Measurements from ENCODE around the gene ANKFN1. TPM values are rescaled to one million over a fixed set of nuclear protein-coding genes. Genes with fewer than 3 reads are reported as not detected.

The ANKFN1 gene
- total RNA-seq, 2 donors from 2014 or later, result 1.7 to 4.4 TPM

DNA sequence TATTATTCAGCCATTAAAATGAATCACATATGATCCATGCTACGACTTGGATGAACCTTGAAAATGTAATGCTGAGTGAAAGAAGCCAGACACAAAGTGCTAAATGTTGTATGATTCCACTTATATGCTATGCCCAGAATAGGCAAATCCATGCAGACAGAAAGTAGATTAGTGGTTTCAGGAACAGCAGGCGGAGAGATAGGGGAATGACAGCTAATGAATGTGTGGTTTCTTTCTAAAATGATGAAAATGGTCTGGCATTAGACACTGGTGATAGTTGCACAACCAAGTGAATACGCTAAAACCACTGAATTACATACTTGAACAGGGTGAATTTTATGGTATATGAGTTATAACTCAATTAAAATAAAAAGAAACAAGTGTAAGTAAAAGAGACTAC is 318.4 kb downstream of the ANKFN1 start:
- intact Hi-C loops (cut with DNase I), result no loop called here
- DNase-seq (ENCODE audit: low spot score), result no peak

DNA sequence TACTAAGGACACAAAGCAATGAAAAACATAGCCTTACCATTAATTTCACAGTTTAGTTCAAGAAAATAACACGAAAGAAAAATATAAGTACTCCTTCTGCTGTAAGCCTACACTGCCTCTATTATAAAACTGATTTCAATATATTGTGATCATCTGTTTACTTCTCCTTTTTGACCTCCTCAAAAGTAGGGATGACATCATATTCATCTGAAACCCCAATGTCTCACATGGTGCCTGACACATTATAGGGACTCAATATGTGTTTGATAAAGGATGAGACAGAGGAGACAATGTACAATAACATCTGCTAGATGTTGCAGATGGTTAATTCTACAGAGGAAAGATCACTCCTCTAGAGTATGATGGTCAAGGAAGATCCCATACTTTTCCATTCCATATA is 321.8 kb downstream of the ANKFN1 start:
- intact Hi-C loops (cut with DNase I), result no loop called here
- DNase-seq (ENCODE audit: low spot score), result no peak

DNA sequence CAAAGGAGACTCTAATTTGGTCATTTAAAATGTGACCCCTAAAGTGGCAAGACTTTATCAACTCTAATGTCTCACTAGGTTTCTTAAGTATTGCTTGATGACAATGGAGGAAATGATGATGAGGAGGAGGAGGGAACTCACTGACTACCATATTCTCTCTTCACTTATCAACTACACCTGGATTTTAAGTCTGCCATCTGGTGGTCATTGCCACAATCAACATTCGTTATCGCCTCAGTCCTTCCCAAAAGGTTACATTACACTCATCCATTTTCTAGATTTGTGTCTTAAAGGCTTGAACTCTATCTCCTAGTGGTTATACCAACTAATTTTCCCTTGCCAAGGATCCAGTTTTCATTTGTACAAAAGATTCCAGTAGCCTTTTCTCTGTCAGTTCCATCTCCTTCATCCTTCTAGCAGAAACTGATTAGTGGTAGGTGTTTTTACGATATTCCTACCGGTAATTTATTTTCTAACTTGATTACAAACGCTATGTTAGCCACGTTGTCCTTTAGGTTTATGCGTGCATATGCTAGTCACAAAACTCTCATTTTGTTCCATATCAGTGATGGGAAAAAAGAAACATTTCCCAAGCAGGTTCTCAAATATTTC is 325.7 kb downstream of the ANKFN1 start:
- intact Hi-C loops (cut with DNase I), result no loop called here

DNA sequence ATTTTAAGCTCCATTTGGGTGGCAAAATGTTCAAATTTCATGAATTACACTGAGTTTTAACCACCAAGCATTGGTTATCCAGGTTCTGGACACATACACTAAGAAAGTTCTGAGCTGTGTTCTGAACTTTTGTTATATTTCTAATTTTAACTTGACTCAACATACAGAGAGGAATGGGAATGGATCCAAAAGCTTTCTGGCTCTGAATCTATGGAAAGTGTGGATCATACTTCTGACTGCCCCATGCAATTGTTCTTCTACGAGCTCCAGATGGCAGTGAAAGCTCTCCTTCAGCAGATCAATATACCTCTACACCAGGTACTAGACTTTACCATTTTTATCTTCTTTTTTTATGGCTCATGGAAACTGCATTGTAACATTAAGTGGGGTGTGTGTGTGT is 327.2 kb downstream of the ANKFN1 start:
- intact Hi-C loops (cut with DNase I), result no loop called here
- DNase-seq (ENCODE audit: low spot score), result no peak

More for the DNA sequence above, 325.7 kb downstream of the ANKFN1 start:
- no peak for DNase-seq (ENCODE audit: low spot score)

DNA sequence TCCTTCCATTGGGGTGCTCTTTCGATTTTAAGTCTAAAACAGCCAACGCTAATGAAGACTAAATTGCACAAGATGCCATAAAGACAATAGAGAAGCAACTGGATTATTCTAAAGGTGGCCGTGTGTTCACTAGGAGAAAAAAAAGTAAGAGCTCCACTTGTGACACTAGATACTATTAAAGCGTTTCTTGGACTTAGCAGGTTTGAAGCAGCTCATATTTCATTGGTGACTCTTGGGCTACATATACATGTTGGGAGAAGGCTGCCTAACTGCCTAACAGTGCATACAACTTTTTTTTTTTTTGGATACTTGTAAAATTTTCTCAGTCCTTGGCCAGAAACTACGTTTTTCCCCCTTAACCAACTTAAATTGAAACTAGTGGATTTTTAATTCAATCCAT is 328.4 kb downstream of the ANKFN1 start:
- DNase-seq (ENCODE audit: low spot score), result no peak
- intact Hi-C loops (cut with DNase I), result no loop called here

DNA sequence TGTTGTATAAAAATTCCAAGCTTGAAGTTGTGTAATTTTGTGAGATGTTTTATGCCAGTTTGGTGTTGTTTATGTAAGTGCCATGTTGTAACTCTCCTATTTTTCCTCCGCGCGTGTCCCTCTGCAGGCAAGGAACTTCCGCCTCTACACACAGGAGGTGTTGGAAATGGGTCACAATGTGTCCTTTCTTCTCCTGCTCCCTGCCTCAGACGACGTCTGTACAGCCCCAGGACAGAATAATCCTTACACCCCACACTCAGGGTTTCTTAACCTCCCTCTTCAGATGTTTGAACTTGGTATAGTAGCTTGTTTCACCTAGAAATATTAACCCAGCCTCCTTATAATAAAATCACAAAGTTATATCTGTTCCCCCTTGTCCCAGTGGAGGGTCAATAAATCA is 329.0 kb downstream of the ANKFN1 start:
- intact Hi-C loops (cut with DNase I), result no loop called here
- DNase-seq (ENCODE audit: low spot score), result no peak

DNA sequence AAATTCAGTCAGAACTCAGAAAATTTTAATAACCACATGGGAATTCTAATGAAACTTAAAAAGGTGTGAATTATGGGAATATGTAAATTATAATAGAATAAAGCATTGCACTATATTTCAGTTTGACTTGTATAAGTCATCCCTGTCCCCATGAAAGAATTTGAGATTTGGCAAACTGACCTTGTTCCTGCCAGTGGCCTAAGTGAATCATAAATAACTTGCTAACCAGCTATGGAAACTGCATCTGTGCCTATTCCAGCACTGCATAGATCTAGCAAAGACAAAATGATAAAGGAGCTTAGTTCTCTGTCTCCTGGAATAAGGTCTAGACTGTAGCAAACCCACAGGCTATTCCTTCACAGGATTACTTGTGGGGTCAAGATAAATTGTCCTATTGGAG is 333.5 kb downstream of the ANKFN1 start:
- intact Hi-C loops (cut with DNase I), result no loop called here
- DNase-seq (ENCODE audit: low spot score), result no peak

DNA sequence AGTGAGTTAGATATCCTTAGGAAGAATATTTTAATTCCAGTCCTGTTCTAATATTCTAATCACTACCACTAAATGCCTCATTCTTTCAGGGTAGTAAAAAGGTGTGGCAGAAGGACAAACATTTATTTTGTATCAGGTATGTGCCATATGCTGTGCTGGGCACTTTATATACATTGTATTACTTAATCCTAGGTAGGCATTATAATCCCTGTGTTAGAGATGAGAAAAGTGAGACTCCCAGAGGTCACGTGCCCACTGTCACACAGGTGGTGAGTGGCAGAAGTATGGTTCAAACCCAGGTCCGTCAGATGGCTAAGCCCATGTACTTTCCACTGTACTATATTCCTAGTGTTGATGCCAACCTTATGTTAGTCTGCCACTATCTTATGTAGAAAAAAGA is 335.5 kb downstream of the ANKFN1 start:
- DNase-seq (ENCODE audit: low spot score), result no peak

DNA sequence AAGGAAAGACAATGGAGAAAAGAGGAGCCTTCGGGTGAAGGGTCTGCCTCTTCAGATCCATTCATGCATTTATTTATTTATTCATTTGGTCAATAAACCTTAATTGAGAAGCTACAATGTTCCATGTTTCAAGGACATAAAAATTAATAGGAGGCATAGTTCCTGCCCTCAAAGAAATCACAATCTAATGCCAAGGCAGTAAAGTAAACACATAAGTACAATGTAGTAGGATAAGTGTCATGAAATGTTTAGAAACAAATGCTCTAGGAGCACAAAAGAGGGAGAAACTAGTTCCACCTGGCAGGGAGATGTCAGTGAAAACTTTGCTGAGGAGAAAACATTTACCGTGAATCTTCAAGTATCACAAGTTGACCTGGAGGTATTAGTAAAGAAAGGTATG is 336.7 kb downstream of the ANKFN1 start:
- intact Hi-C loops (cut with DNase I), result no loop called here
- no peak for DNase-seq (ENCODE audit: low spot score)

More for the DNA sequence above, 335.5 kb downstream of the ANKFN1 start:
- intact Hi-C loops (cut with DNase I), result no loop called here

DNA sequence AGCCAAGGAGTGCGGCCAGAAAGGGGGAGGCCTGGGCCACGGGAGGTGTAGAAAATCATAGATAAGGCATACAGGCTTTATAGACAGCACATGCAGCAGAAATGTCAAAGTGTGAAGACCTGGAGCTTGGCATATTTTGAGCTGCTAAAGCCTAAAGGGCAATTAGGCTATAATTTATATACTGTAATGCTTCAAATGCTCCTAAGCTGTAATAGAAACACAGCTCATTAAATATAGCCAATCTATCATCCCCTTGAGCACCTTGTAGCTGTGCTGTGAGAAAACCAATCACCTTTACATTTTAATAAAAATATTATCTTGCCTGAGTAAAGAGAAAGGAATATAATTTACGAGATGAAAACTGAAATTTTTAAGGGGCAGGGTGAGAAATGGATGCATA is 342.3 kb downstream of the ANKFN1 start:
- intact Hi-C loops (cut with DNase I), result no loop called here
- DNase-seq (ENCODE audit: low spot score), result no peak

DNA sequence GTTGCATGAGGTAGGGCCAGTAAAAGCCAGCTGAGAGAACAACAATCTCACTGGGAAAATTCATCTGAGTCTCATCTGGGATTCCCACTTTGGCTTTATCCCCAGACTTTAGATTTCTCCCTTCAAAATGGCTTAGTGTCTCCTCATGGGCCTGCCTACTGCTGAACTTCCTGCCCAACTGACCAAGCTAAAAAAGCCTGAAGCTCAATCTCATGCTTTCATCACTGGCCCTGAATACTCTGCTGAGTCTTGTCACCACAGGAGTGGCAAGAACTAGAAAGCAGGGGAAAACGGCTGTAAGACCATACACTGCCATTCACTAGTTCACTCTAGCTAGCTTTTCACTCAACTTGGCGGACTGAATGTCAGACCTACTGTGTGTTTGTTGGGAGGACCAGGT is 343.9 kb downstream of the ANKFN1 start:
- no peak for DNase-seq (ENCODE audit: low spot score)
- intact Hi-C loops (cut with DNase I), result no loop called here

DNA sequence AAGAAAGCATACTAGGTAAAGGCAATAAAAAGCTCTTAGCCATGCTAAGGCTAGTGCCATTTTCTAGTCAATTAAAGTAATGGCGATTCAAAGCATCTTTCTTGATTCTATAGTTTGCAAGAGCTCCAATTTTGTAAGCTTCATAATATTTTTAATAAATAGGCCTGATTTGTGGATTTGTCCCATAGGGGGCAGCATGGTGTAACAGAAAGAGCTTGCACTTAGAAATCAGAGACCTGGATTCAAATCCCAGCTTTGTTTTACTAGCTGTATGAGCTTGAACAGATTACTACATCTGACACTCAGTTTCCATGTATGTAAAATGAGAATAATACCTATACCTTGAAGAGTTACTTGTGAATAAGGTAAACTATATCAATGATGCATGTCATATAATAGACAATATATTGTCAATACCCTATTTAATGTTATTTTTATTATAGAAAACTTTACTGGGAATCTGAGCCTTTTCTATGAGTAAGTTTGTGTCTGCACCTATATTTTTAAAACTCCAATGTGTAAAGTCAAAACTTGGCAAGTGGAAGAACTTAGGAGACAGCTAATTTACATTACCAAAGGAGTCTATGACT is 346.6 kb downstream of the ANKFN1 start:
- intact Hi-C loops (cut with DNase I), result no loop called here
- no peak for DNase-seq (ENCODE audit: low spot score)

DNA sequence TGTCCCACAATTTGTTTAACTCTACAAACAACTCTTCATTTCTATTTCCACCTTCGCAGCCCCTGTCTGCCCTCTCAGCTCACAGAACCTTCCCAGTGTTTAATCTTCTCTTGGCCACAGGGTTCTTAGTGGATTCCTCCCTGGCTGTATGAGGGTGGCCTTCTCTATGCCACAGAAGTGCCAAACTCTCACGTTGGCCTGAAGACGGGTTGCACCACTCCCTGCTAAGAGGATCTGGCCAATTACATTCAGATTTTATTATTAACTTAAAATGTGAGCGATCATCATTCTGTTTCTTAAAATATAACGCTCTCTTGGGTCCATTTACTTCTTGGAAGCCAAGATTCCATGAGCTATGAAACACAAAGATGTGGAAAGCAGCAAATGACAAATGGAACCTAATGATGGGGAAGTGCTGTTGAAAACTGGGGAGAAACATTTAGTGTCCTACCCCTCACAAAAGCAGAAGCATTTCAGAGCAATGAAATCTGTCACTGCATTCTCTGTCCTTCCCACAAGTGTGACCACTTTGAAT is 348.9 kb downstream of the ANKFN1 start:
- intact Hi-C loops (cut with DNase I), result no loop called here
- no peak for DNase-seq (ENCODE audit: low spot score)

DNA sequence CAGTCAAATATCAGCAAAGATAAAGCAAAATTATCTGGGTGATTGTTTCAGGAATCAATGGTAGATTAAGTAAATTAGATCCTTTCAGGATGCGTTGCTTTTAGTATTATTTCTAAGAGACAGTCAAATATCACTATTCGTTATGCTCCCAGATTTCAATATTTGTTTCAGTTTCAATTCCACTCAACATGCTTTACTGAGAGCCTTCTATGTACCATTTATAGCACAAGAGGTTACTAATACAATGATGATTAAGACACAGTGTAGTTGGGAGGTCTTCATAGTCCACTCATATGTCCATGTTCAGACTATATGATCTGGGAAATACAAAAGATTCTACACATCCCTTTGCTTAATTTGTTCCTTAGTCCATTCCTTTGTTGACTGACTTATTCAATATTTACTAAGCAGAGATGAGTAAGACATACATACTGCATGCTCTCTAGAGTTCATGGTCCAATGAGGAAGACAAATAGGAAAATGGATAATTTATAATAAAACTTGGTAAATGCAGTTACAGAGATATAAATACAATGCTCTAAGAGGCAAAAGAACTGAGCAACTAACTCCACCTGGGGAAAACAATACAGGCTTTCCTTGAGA is 352.0 kb downstream of the ANKFN1 start:
- intact Hi-C loops (cut with DNase I), result no loop called here
- no peak for DNase-seq (ENCODE audit: low spot score)

DNA sequence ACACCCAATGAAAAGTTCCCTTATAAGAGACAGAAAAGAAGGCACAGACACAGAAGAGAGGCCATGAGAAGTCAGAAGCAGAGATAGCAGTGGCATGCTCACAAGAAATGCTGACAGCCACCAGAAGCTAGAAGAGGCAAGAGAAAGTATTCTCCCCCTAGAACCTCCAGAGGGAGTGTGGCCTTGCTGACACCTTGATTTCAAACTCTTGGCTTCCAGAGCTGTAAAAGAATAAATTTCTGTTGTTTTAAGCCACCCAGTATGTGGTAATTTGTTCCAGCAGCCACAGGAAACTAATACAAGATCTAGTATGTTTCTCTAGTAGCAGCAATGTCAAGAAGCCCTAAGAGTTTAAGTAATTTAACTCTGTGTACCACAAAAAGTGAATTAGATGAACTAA is 353.1 kb downstream of the ANKFN1 start:
- no peak for DNase-seq (ENCODE audit: low spot score)
- intact Hi-C loops (cut with DNase I), result no loop called here

DNA sequence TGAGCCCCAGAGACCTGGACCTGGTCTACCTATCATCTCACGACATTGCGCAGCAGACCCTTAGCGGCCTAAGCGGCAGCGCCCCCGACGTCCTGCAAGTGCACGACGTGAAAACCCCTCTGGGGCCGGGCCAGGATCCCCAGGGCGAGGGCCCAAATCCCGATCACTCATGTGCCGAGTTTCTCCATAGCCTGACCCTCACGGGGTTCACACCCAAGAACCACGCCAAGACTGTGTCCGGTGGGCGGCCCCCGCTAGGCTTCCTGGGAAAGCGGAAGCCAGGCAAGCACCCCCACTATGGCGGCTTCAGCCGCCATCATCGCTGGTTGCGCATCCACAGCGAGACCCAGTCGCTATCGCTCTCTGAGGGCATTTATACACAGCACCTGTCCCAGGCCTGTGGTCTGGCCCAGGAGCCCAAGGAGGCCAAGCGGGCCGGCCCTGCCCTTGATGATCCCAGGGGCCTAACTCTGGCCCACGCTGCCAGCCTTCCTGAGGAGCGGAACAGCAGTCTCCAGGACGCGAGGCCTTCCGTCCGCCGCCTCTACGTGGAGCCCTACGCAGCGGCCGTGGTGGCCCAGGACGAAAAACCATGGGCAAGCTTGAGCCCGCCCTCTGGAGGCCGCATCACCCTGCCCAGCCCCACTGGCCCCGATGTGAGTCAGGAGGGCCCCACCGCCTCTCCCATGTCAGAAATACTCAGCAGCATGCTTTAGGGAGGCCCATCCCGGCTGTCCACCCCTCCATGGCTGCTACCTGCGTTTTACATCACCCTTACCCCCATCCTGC is 357.5 kb downstream of the ANKFN1 start:
- intact Hi-C loops (cut with DNase I), result no loop called here
- no peak for DNase-seq (ENCODE audit: low spot score)

DNA sequence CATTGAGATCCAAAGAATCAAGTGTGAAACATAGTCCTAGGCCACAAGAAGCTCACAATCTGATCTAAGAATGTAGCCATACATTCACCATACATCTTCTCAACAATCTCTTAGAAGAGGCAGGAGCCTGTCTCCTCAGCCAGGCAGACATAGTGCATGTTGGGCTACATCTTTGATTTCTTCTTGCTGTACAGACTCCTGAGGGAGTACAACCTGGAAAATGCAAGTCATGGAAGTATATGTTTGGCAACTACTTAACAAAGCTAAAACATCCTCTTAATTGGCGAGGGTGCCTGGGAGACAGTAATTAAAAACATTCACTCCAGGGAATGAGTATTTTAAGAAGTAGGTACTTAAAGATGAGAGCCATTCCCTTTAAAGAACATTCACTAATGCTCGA is 361.0 kb downstream of the ANKFN1 start:
- DNase-seq (ENCODE audit: low spot score), result no peak
- intact Hi-C loops (cut with DNase I), result no loop called here

DNA sequence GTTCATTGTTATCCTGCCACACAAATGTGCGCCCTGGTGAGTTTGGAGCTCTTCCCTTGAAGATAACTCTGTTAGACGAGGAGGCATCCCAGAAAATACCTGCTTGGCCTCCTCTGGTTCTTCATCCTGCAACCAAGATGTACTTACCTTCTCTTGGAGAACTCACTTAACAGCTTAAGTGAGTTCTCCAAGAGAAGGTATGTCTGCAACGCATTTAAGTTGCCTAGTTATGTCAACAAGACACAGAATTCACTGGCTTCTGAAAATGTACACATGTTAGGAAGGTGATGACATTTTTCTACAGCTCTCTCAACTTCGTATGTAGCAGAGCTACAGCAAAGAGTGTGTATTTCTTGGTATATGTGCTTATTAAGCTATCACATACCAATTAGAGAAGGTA is 361.6 kb downstream of the ANKFN1 start:
- intact Hi-C loops (cut with DNase I), result no loop called here
- DNase-seq (ENCODE audit: low spot score), result no peak

DNA sequence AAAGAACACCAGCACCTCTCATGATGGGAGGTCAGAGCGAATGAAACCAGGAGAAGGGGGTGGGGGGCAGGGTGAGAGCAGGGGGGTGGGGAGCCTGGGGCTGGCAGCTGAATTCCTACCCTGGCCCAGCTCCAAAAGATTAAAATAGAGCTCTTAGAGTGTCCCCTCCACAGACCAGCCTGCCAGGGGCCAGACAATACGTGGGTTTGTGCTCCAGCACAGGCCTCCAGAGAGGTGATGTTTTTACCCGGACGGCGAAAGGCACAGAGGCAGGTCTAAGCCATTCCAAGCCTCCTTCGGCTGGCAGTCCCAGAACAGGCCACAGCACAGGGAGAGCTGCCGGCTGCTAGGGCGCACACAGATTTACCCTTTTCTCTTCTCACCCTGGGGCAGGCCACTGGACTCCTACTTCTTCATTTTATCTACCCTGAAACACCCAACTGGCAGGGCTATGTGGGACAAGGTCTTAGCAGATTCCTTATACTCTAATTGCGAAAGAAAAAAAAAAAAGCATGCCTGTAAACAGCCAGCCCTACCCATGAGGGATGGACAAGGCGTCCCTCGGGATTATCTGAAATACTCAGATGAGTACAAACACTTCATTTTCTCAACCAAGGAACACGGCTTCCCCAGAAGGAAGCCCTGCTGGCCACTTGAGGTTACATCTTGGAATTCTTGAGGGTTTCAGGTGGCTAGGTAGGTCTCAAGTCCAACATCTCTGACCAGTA is 368.3 kb downstream of the ANKFN1 start:
- intact Hi-C loops (cut with DNase I), result no loop called here
- DNase-seq (ENCODE audit: low spot score), result no peak

DNA sequence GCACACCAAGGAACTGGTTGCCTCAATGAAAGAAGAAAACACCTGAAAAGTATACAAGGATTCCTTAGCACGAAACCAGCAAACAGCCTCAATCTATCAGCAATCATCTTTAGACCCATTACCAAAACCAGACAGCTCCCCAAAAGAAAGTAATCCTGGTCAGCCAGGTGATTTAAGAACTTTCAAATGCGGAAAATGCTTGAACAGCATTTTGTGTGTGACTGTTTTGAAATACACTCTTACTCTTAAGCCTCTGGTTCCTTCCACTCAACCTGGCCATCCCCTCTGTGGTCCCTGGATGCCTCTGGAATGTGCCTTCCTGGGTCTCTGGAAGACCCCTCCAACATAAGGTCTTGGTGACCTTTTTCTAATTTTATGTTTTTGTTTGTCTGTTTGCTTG is 369.8 kb downstream of the ANKFN1 start:
- intact Hi-C loops (cut with DNase I), result no loop called here
- no peak for DNase-seq (ENCODE audit: low spot score)

Data from posterior vena cava (tissue), 2 donors.